ENCODE measurements around the gene CAPN9.
"Not testable (repeated sequence)": the region's sequence is repeated elsewhere in the genome, so short reads cannot be mapped to it uniquely, and the experiment has no call there.

Gene CAPN9

DNA sequence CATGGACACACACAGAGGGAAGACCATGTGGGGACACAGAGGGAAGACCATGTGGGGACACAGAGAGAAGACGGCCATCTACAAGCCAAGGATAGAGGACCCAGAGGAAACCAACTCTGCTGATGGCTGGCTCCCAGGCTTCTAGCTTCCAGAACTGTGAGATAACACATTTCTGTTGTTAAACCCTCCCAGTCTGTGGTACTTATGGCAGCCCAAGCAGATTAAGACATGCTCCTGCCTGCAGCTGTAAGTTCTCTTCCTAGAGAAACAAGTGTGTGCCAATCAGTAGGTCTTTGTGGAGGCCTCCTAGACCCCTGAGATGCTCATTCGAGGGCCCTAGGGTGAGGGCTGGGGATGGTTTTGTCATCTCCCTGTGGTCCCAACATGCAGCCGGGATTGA lies 35.9 kb upstream of the CAPN9 start:
- no peak for FAIRE-seq

GRCh38 chr1:230712470-230712942 lies 34.7 kb upstream of the CAPN9 start:
- no peak for FAIRE-seq

GRCh38 chr1:230713138-230713537 lies 34.0 kb upstream of the CAPN9 start:
- FAIRE-seq: no peak

DNA sequence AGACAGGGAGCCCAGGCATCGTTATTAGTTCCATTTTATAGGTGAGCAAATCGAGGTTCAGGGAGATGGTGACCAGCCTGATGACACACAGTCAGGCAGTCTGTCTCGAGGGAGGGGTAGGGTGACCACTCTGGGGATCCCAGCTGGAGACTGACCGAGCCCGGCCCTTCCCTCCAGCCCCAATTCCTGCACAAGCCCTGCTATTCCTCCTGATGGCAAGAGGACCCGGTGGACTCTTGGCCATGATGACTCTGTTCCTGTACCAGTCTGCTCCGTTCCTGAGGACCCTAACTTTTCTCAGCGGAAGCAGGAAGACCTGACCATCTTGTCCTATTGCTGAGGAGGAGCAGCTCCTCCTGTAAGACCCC lies 33.7 kb upstream of the CAPN9 start:
- no peak for FAIRE-seq

GRCh38 chr1:230713915-230714764 lies 33.0 kb upstream of the CAPN9 start, which contains the start of gene AGT:
Gene AGT (minus strand): TSS chr1:230714122. CDS start chr1:230710823, 3,299 bp downstream.
- FAIRE-seq: no peak

DNA sequence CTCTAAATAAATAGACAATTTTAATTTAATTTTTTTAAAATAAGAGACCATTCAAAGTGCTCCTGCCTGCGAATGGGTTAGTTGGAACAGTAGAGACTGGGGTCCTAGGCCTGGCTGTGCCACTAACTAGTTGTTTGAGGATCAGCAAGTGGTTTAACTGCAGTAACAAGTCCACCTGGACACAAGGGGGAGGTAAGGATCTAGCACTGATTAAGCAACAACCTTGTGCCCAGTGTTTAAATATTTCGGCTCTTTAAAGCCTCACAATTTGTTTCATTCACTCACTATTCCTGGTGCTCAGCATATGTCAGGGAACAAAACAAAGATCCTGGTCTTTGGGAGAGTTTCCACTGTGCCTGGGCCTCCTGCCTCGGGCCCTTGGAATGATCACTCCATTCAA lies 31.7 kb upstream of the CAPN9 start:
- no peak for FAIRE-seq

- not testable (repeated sequence) for FAIRE-seq
Observed at GRCh38 chr1:230716453-230716852, 30.7 kb upstream of the CAPN9 start.

DNA sequence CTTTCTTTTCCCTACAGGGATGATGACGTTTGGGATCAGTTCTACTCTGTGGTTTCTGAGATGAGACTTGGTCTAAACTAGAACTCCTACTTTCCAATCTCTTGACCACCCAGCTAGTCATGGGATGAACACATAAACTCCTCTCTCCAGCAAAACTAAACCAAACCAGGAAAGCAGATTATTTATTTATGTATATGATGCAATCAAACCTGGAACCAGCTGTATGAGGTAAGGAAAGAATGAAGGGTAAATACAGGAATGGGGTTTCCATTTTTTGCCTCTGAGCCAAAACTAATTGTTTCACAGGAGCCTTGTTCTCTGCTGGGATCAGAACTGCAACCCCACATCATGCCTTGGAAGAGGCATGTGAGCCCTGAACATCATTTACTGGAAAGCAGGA lies 29.9 kb upstream of the CAPN9 start:
- FAIRE-seq: no peak

DNA sequence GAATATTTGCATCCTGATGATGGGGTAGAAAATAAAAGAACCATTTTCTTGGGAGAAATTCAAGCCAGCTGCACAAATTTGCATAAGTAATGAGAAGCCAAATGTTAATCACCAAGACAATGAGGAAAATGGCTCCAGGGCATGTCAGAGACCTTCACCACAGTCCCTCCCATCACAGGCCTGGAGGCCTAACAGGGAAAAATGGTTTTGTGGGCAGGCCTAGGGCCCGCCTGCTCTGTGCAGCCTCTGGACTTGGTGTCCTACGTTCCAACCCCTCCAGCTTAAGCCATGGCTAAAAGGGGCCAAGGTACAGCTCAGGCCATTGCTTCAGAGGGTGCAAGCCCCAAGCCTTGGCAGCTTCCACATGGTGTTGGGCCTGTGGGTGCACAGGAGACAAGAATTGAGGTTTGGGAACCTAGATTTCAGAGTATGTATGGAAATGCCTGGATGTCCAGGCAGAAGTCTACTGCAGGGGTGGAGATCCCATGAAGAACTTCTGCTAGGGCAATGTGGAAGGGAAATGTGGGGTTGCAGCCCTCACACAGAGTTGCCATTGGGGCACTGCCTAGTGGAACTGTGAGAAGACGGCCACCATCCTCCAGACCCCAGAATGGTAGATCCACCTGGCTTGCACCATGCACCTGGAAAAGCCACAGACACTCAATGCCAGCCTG lies 25.2 kb upstream of the CAPN9 start:
- not testable (repeated sequence) for FAIRE-seq

GRCh38 chr1:230725256-230726012 lies 21.8 kb upstream of the CAPN9 start:
- no peak for FAIRE-seq

- FAIRE-seq: no peak
Observed at GRCh38 chr1:230728710-230729392, 18.3 kb upstream of the CAPN9 start.

DNA sequence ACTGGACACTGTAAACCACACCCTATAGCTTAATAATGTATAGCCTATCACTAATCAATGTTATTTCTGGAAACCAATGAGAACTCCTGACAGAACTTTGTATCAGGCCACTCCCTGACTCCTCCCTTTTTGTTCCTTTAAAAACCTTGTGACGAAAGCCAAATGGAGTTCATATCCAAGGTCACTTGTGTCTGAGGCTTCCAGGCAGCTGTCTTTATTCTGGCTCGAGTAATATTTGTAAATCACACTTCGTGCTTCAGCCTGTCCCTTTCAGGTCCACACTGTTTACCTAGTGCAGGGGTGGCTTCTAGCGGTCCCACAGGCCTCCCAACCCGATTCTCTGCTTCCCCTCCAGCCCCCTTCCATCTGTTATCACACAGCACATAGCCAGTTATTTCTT lies 16.2 kb upstream of the CAPN9 start:
- FAIRE-seq: no peak

- no peak for FAIRE-seq
Observed at GRCh38 chr1:230735447-230735846, 11.7 kb upstream of the CAPN9 start.

DNA sequence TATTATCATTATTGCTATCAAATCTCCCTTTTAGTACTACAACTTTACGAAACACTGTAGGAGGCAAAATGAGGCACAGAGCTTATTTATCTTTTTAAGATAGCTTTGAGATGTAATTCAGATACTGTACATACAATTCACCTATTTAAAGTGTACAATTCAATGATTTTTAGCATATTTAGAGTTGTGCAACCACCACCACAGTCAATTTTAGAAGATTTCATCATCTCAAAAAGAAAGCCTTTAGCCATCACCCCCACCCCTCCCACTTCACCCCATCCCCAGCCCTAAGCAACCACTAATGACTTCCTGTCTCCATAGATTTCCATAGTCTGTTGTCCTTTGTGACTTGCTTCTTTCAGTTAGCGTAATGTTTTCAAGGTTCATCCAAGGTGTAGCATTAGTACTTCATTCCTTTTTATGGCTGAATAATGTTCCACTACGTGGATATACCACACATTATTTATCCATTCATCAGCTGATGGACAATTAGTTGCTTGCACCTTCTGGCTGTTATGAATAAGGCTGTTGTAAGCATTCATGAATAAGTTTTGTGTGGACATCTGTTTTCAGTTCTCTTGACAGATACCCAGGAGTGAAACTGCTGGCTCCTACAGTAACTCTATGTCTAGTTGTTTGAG lies 9.4 kb upstream of the CAPN9 start:
- FAIRE-seq: no peak

DNA sequence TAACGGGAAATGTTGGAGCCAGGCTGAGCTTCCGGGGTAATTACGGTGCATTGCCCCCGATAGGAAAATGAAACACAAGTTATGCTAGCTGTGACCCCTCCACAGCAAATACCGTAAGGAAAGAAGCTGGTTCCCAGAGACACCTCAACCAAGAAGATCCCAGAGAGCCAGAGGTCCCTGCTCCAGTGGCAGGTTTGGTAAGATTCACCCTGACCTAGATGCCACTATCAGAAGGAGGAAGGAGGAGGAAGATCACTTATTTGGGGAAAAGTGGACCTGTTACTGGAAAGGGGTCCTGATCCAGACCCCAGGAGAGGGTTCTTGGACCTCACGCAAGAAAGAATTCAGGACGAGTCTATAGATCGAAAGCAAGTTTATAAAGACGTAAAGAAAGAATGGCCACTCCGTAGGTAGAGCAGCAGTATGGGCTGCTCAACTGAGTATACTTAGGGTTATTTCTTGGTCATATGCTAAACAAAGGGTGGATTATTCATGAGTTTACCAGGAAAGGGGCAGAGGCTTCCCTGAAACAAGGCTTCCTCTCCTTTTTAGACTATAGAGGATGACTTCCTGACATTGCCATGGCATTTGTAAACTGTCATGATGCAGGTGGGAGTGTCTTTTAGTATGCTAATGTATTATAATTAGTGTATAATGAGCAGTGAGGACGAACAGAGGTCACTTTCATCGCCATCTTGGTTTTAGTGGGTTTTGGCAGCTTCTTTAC lies 7.5 kb upstream of the CAPN9 start:
- no peak for FAIRE-seq

DNA sequence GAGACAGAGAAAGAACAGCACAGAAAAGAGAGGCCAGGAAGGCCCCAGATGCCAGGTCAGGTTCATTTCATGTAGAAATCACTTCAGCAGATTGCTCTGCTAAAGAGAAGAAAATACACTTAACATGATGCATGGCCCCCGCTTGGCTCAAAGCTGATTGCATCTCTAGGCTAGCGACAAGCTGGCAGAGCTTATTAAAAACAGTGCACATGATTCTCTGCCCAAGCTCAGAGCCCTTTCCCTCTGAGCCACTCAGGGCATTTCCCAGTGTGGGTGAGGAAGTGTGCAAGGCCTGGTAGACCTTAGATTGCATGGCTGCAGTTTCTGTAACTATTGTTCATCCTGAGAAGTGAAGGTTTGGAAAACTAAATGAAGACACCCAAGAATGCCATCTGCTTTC lies 3.3 kb upstream of the CAPN9 start:
- no peak for FAIRE-seq

DNA sequence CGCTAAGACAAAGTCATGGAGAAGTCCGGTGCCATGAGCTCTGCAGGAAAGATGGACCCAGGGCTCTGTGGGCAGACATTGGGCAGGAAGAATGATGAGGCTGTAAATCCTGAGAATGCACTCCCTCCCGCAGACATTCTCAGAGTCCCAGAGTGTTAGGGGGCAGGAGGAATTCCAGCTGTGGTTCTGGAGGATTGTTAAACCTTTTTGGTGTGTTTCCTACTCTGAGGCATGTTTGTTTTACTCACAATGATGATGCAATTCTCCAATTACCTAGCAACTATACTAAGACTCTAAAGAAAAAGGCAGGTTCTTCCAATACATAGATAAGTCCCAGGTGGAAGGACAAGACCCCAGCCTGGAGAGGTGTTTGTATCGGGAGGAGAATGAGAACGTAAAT lies 2.8 kb upstream of the CAPN9 start:
- no peak for FAIRE-seq

DNA sequence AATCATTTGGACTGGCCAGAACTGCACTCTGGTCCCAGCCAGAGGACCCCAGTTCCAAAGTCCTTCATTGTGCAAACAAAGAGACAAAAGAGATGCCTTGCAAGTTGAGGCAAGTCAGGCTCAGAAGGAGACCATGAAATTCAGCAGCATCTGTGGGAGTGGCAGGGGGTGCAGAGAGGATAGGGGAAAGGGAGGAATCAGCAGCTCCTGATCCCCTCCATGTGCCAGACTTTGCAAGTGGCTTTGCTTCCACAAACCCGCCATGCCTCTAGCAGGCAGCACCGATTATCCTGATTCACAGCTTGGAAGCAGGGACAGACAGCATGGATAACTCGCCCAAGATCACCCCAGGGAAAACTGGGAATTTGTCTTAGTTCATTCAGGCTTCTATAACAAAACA lies 2.1 kb upstream of the CAPN9 start:
- FAIRE-seq: no peak

DNA sequence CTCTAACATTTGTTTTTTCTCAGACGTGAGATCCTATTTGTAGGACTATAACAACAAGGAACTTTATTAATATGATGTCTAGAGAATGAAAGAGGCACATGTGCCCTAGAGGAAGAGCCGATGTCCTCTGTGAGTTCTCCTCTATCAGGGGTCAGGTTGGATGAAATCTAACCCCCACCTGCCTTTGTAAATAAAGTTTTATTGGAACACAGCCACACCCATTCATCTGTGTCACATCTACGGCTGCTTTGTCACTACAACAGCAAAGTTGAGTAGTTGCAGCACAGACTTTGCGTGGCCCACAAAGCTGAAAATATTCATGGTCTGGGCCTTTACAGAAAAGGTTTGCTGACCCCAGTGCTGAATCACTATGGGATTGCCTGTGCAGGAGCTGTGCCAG lies 571 bp upstream of the CAPN9 start:
- FAIRE-seq: no peak

GRCh38 chr1:230747890-230748800 lies 957 bp downstream of the CAPN9 start:
- no peak for FAIRE-seq

DNA sequence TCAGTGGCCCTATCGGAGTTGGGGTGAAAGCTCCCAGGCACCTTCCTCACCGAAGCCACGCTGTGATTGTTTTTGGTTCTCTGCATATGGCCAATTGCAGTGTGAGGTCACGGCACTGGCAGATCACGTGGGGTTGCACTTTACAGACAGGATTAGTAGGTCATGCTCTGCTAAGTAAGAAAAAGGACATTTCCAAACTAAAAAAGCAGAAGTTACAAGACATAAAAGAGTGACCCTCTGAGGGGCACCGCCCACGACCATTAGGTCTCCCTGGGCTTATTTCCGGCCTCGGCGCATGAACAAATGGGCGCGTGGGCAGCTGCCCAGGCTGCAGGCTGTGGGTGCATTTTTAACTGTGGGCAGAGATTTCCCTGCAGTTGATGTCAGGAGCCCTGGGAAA lies 2.0 kb downstream of the CAPN9 start:
- no peak for FAIRE-seq
